B cell (primary cell): ENCODE measurements around the gene TMPRSS9.

Experiments
- EZH2 ChIP-seq: IDR thresholded peaks from 2 replicates; pipeline ENCODE4 v1.6.1; 2012; ENCODE audit warnings: borderline replicate concordance, low read depth, mild to moderate bottlenecking, moderate library complexity, low read length; ENCODE audit not compliant: insufficient read depth, poor library complexity, severe bottlenecking
- TF ChIP-seq, protein P1 (sequence below): fragments of 200-600 bp; IDR thresholded peaks from one replicate; pipeline ENCODE4 v1.8.0; 2022; ENCODE audit warnings: antibody characterized with exemption, mild to moderate bottlenecking

DNA sequence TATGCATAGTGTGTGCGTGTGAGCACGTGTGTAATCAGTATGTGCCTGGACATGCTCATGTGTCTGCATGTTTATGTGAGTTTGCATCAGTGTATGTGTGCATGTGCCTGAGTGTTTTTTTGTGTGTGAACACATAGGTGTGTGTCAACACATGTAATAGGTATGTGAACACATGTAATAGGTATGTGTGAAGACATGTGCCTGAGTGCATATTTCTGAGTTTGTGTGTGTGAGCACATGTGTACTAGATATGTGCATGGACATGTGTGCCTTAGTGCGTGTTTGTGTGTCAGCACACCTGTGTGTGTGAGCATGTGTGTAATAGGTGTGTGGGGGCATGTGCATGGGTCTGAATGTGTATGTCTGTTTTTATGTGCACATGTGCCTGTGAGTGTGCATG lies 24.2 kb upstream of the TMPRSS9 start:
- TF ChIP-seq, protein P1, sequence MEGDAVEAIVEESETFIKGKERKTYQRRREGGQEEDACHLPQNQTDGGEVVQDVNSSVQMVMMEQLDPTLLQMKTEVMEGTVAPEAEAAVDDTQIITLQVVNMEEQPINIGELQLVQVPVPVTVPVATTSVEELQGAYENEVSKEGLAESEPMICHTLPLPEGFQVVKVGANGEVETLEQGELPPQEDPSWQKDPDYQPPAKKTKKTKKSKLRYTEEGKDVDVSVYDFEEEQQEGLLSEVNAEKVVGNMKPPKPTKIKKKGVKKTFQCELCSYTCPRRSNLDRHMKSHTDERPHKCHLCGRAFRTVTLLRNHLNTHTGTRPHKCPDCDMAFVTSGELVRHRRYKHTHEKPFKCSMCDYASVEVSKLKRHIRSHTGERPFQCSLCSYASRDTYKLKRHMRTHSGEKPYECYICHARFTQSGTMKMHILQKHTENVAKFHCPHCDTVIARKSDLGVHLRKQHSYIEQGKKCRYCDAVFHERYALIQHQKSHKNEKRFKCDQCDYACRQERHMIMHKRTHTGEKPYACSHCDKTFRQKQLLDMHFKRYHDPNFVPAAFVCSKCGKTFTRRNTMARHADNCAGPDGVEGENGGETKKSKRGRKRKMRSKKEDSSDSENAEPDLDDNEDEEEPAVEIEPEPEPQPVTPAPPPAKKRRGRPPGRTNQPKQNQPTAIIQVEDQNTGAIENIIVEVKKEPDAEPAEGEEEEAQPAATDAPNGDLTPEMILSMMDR: no peak
- TF ChIP-seq EZH2: no peak
